IMR-90 (cell line): ENCODE measurements around the gene ARHGAP10. TPM values are rescaled to one million over a fixed set of nuclear protein-coding genes. Genes with fewer than 3 reads are reported as not detected.
A peak's percentile ranks its signal among the peaks of the same experiment; 100 is the strongest.

Experiments used
- ATAC-seq: fragments of 200-7000 bp; cut with Tn5 transposase; 2 replicates; pipeline ENCODE4 v1.9.1; 2020; ENCODE audit warnings: low read depth, mild to moderate bottlenecking, moderate library complexity
- BruUV-seq: library from RNA; stranded (reverse); fragments of 400-500 nt; replicated peaks from 2 replicates; lab custom pipeline; 2021; lab: Mats Ljungman, UMichigan
- CTCF ChIA-PET: fragments of 300-600 bp; formaldehyde crosslinking; extraction: SDS; loops from one replicate; lab custom pipeline; 2021; ENCODE audit warnings: antibody characterized with exemption; lab: Yijun Ruan, JAX
- POLR2A ChIA-PET: fragments of 300-600 bp; sonication (Branson Sonifier 250); formaldehyde crosslinking; loops from one replicate; lab custom pipeline; 2022; ENCODE audit warnings: antibody characterized with exemption; ENCODE audit not compliant: unreplicated experiment; lab: Charles Lee
- DNase-seq: peaks from one replicate; pipeline ENCODE4 v3.0.0; 2013
- H2AFZ ChIP-seq: replicated peaks from 2 replicates; pipeline ENCODE3; 2013; ENCODE audit warnings: low read length, mild to moderate bottlenecking; ENCODE audit not compliant: poor library complexity
- H2AK5ac ChIP-seq: 2 replicates; pipeline ENCODE4 v1.6.1; 2013; ENCODE audit warnings: low read depth, low read length, inconsistent platforms
- H2AK9ac ChIP-seq: replicated peaks from 2 replicates; pipeline ENCODE3; 2013; ENCODE audit warnings: mild to moderate bottlenecking, low read depth, low read length, moderate library complexity; ENCODE audit not compliant: poor library complexity
- H2BK120ac ChIP-seq: 2 replicates; pipeline ENCODE4 v1.6.1; 2013; ENCODE audit warnings: low read depth, low read length, inconsistent platforms
- H2BK15ac ChIP-seq: 3 replicates; pipeline ENCODE4 v1.6.1; 2013; ENCODE audit warnings: low read depth, low read length, inconsistent platforms
- H2BK20ac ChIP-seq: 2 replicates; pipeline ENCODE4 v1.6.1; 2013; ENCODE audit warnings: low read depth, mild to moderate bottlenecking, inconsistent platforms, low read length, moderate library complexity
- H2BK5ac ChIP-seq: 2 replicates; pipeline ENCODE4 v1.6.1; 2013; ENCODE audit warnings: mild to moderate bottlenecking, low read depth, low read length, inconsistent platforms; ENCODE audit not compliant: poor library complexity, severe bottlenecking
- H3K14ac ChIP-seq: replicated peaks from 2 replicates; pipeline ENCODE4 v1.6.1; 2013; ENCODE audit warnings: low read depth, low read length, inconsistent platforms
- H3K18ac ChIP-seq: 2 replicates; pipeline ENCODE4 v1.6.1; 2013; ENCODE audit warnings: low read depth, low read length, control low read depth
- H3K23ac ChIP-seq: 2 replicates; pipeline ENCODE4 v1.6.1; 2013; ENCODE audit warnings: low read depth, low read length, inconsistent platforms
- H3K27ac ChIP-seq: 2 replicates; pipeline ENCODE4 v1.5.1; 2013; ENCODE audit warnings: mild to moderate bottlenecking, control low read depth, low read length; ENCODE audit not compliant: insufficient read depth
- H3K27me3 ChIP-seq: 2 replicates; pipeline ENCODE4 v1.6.1; 2013; ENCODE audit warnings: low read length; ENCODE audit not compliant: control insufficient read depth, insufficient read depth
- H3K36me3 ChIP-seq: 2 replicates; pipeline ENCODE4 v1.6.1; 2013; ENCODE audit warnings: low read length, mixed read lengths; ENCODE audit not compliant: control insufficient read depth, insufficient read depth
- H3K4ac ChIP-seq: 2 replicates; pipeline ENCODE4 v1.6.1; 2013; ENCODE audit warnings: low read depth, low read length, inconsistent platforms
- H3K4me1 ChIP-seq: 2 replicates; pipeline ENCODE4 v1.6.1; 2013; ENCODE audit warnings: low read length, mixed read lengths; ENCODE audit not compliant: control insufficient read depth, insufficient read depth
- H3K4me2 ChIP-seq: 2 replicates; pipeline ENCODE4 v1.6.1; 2013; ENCODE audit warnings: low read depth, mild to moderate bottlenecking, control low read depth, low read length, moderate library complexity
- H3K4me3 ChIP-seq: 2 replicates; pipeline ENCODE4 v1.5.1; 2013; ENCODE audit warnings: low read depth, mild to moderate bottlenecking, control low read depth, low read length, moderate library complexity; ENCODE audit not compliant: insufficient read depth
- H3K56ac ChIP-seq: 2 replicates; pipeline ENCODE4 v1.6.1; 2013; ENCODE audit warnings: low read length, inconsistent platforms; ENCODE audit not compliant: insufficient read depth; ENCODE audit errors: extremely low read depth
- H3K79me1 ChIP-seq, 2 experiments: 2 replicates each; pipeline ENCODE4 v1.6.1; 2013; ENCODE audit warnings: low read length in 2 of 2, inconsistent platforms in 1 of 2, low read depth in 1 of 2
- H3K9ac ChIP-seq: 2 replicates; pipeline ENCODE4 v1.6.1; 2013; ENCODE audit warnings: low read depth, low read length, control low read depth
- H3K9me1 ChIP-seq: 2 replicates; pipeline ENCODE4 v1.6.1; 2013; ENCODE audit warnings: low read length, inconsistent platforms; ENCODE audit not compliant: insufficient read depth
- H3K9me3 ChIP-seq: 2 replicates; pipeline ENCODE4 v1.6.1; 2013; ENCODE audit warnings: low read length; ENCODE audit not compliant: control insufficient read depth, insufficient read depth
- H4K20me1 ChIP-seq: 2 replicates; pipeline ENCODE4 v1.6.1; 2013; ENCODE audit warnings: low read length, inconsistent platforms; ENCODE audit not compliant: insufficient read depth
- H4K5ac ChIP-seq: 2 replicates; pipeline ENCODE4 v1.6.1; 2013; ENCODE audit warnings: mild to moderate bottlenecking, low read depth, low read length, control low read depth
- H4K8ac ChIP-seq, 2 experiments: 2 replicates each; pipeline ENCODE4 v1.6.1; 2013; ENCODE audit warnings: low read depth in 2 of 2, low read length in 2 of 2, control low read depth in 1 of 2, inconsistent platforms in 1 of 2
- H4K91ac ChIP-seq: 2 replicates; pipeline ENCODE4 v1.6.1; 2013; ENCODE audit warnings: low read depth, low read length, inconsistent platforms; ENCODE audit not compliant: insufficient read depth
- BHLHE40 ChIP-seq: fragments of 150-350 bp; IDR thresholded peaks from 2 replicates; pipeline ENCODE4 v1.6.1; 2016; ENCODE audit warnings: mild to moderate bottlenecking, low read depth, low read length
- CHD1 ChIP-seq: IDR thresholded peaks from 2 replicates; pipeline ENCODE4 v1.6.1; 2012; ENCODE audit warnings: low read depth, low read length, improper control_type of control experiment
- CTCF ChIP-seq: conservative IDR thresholded peaks from 2 replicates; pipeline ENCODE4 v1.5.1; 2012; ENCODE audit warnings: mild to moderate bottlenecking, low read depth, low read length, improper control_type of control experiment
- MAZ ChIP-seq: IDR thresholded peaks from 2 replicates; pipeline ENCODE4 v1.6.1; 2012; ENCODE audit warnings: low read depth, mild to moderate bottlenecking, low read length, improper control_type of control experiment, moderate library complexity, borderline replicate concordance
- RCOR1 ChIP-seq: IDR thresholded peaks from 2 replicates; pipeline ENCODE4 v1.6.1; 2012; ENCODE audit warnings: mild to moderate bottlenecking, low read length, improper control_type of control experiment; ENCODE audit not compliant: insufficient replicate concordance
- WGBS, 2 experiments: methylation state at CpG; one replicate each; pipeline versions ENCODE4 v1.1.5 to v1.1.7; 2013; ENCODE audit warnings: missing lambda C conversion rate in 2 of 2; ENCODE audit not compliant: insufficient read length in 1 of 2; ENCODE audit errors: extremely low coverage in 2 of 2; 5-methylcytosine and 5-hydroxymethylcytosine counted together
- dilution Hi-C: fragments of 300-500 bp; cut with HindIII; formaldehyde crosslinking; loops from one replicate; pipeline ENCODE4 v1.14.3; 2018; ENCODE audit warnings: low sequenced_read_pairs; ENCODE audit not compliant: unreplicated experiment
- in situ Hi-C: fragments of 300-500 bp; cut with MboI; formaldehyde crosslinking; loops from 3 replicates; pipeline ENCODE4 v1.14.3; 2019; ENCODE audit warnings: low sequenced_read_pairs, inconsistent platforms, mixed read lengths
- intact Hi-C: fragments of 100-400 bp; cut with micrococcal nuclease; formaldehyde crosslinking; loops from 2 replicates; pipeline ENCODE4 v1.10.0; 2022
- polyA plus RNA-seq, 3 experiments: library from polyadenylated mRNA; depleted of rRNA; stranded (reverse); fragments of >200 nt; gene quantifications; 2 replicates each; pipeline ENCODE4 v1.2.3, GENCODE V29; 2012; ENCODE audit warnings: low replicate concordance in 1 of 3
- total RNA-seq: library from RNA; depleted of rRNA; stranded (reverse); fragments of >200 nt; gene quantifications from 2 replicates; pipeline ENCODE4 v1.2.3, GENCODE V29; 2012

ARHGAP10 gene
- total and polyA plus RNA-seq, 2 of the 4 experiments (the other 2 are of a cell fraction), result 27.1 to 29.4 TPM

GRCh38 chr4:147901916-147902315 is 170.0 kb downstream of the ARHGAP10 start:
- Histone ChIP-seq H3K4me2 (no peak overlapping the region), H3K27ac (no peak overlapping the region), H3K9me3 (no peaks in the 10 kb centered on the region), H2BK20ac (no peak overlapping the region), H3K14ac (no peak overlapping the region; the same call in 1 of the 2 replicates), H2AK5ac (no peak overlapping the region), H3K4ac (no peak overlapping the region), H3K9me1 (no peaks in the 10 kb centered on the region; the same call in 1 of the 2 replicates), H3K23ac (no peak overlapping the region), H2BK120ac (no peak overlapping the region), H3K18ac (no peak overlapping the region), H4K91ac (no peak overlapping the region), H4K20me1 (no peaks in the 10 kb centered on the region), H3K4me3 (no peak overlapping the region), H4K8ac (no peak overlapping the region), H3K79me1 (peaks cover 16 to 24% of the 10 kb centered on the region in 2 experiments), H3K36me3 (no peaks in the 10 kb centered on the region), H2BK5ac (no peak overlapping the region), H4K5ac (no peak overlapping the region), H2AK9ac (no peak overlapping the region), H3K27me3 (no peaks in the 10 kb centered on the region), H2BK15ac (no peak overlapping the region), H3K4me1 (peaks cover 6% of the 10 kb centered on the region), H3K9ac (no peak overlapping the region), H2AFZ (no peak overlapping the region), H3K56ac (no peak overlapping the region)
- dilution Hi-C loops, result no loop called here
- ATAC-seq (peak; percentile 45), DNase-seq (peak; percentile 52)
- no TSS peak for BruUV-seq
- intact Hi-C loops, result no loop called here
- TF ChIP-seq BHLHE40, result no peak
- no peak for TF ChIP-seq MAZ
- no peak for TF ChIP-seq CHD1
- TF ChIP-seq CTCF, result no peak
- no peak for TF ChIP-seq RCOR1
- 80% methylated on average over 1 of the region's 2 CpGs; no CpG with 5 or more reads in 1 of the 2 experiments for WGBS, 2 experiments
- ChIA-PET CTCF (no interaction called here), POLR2A (no interaction called here)
- in situ Hi-C loops, result no loop called here
